ENCODE results near the gene SNX20.

Gene SNX20

DNA sequence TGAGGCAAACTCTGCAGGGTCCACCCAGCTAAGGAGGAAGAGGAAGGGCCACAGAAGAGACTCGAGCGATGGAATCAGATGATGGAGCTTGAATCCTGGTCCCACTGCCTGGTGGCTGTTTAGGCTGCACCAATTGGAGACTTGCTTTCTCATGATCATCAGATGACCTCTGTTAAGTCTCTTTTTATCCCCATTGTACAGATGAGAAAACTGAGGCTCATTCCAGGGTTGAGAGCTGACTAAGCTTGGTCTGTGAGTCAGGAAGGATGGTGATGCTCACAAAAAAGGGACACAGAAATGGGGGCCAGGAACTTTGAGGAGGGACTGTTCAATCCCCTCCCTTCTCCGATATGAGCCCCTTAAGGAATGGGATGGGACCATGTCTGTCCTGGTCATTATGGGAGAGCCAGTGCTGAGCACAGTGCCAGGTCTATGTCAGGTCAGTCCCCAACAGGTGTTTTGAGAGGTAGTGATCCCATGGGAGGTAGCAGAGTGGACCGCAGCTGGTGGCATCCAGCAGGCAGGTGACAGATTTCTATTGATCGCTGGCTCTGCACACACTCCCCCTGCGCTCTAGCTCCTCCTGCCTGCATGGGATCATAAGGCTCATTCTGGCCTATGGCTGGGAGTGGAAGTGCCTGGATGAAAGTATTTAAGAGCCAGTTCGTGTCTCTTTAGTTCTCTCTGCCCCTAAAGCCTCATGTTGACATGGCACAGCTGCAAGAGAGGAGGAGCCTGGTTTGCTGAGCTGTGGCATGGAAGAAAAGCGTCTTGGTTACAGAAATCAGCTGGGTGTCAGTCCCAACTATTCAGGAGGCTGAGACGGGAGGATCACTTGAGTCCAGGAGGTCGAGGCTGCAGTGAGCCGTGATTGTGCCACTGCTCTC, 27.2 kb downstream of the SNX20 start:
- no peak for DNase-seq

DNA sequence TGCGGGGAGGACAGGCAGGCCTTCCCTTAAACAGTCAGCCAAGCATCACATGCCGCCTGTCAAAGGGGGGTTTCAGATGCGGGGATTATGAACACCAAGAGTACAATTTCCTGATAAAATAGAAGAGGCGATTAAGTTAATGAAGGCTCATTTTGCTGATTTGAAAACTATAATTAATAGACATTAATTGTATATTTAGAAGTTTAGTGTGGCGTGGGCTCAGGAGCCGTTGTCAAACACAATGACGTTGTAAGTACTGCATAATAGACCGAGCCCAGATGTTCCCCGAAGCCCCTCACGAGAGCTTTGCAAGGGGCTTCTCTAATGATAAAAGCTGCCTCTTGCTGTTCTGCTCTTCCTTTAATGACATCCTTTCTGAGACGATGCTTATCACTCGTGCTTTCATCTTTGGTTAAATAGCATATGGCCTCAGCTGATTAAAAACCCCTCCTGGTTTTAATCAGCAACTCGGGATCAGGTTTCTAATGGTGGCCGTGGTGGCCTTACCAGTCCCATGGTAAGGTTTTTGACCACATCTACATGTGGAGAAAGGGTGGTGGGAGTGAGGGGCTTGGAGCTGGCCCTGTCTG, 28.2 kb downstream of the SNX20 start:
- DNase-seq = no peak

DNA sequence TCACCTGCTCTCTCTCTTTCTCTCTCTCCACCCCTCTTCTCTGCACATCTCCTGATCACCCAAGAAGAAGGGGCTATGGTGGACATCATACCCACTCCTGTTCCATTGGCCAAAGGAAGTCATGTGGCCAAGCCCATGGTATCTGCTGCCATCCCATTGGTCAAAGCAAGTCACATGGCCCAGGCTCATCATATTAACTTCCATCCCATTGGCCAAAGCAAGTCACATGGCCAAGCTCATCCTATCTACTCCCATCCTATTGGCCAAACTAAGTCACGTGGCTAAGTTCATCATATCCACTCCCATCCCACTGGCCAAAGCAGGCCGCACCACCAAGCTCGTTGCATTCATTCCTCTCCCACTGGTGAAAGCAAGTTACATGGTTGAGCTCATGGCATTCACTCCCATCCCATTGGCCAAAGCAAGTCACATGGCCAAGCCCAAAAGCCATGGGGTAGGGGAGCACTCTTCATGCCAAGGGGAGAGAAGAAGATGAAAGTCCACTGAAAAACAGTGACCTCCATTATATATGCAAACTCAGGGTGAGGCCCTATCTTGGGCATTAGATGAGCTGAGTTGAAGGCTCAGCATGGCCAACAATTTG, 29.2 kb downstream of the SNX20 start:
- DNase-seq = no peak

DNA sequence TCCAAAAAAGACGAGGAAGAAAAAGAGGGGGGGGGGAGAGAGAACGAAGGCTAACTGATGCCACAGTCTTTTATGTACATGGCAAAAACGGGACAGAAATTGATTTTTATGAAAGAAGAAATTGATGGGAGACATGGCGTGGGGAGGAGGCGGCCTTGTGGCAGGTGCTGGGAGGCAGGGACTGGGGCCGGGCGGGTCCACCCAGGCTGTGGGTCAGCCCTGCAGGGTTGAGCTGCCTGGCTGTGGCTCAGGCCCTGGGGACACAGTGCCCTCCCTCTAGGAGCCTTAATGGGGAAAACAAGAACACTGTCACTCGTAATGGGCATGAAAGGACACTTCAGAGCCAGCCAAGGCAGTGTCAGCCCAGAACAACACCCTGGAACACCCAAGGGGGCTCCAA, 34.8 kb downstream of the SNX20 start:
- DNase-seq = no peak

DNA sequence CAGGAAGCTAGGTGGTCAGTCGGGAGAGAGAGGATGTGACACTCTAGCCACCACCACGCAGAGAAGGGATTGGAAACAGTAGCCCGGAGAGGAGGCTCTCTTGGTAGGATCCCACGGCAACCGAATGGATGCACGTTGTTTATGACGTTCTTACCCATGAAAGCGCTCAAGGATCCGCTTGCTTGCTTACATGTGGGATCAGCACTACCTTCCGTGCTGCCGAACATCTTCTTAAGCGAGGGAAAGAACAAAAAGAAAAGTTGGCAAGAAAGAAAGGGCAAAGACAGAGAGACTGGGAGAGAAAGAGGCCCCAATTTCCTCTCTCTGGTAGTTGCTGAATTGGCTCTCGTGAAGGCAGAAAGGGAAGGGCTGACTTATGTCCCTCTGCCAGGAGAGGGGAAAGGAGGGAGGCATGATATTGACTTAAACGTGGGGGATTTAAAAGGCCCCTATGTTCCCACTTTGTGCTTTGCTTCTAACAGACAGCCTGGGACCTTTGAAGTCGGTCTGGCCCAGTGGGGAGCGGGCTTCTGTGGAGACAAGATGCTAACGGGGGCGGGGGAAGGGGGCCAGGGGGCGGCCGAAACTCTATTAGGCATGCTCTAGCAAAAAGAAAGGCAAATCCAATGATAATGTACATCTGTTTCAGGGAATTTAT, 35.4 kb downstream of the SNX20 start:
- no peak for DNase-seq

DNA sequence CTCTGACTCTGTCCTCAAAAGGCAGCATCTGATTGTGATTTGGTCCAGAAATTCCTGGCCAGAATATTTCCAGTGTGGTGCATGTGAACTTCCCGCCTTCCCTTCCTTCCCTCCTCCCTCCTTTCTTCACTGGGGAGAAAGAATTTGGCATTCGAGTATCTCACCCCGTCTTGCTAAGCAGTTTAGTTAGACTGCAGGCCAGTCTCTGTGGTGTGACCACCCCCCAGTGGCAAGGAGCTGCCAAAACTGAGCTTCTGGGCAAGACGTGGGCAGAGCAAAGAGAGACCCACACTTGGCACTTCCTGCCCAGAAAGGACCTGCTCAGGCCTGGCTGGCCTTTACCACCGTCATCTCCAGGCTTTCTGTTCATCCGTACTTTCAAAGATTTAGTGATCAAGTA, 36.4 kb downstream of the SNX20 start:
- no peak for DNase-seq

DNA sequence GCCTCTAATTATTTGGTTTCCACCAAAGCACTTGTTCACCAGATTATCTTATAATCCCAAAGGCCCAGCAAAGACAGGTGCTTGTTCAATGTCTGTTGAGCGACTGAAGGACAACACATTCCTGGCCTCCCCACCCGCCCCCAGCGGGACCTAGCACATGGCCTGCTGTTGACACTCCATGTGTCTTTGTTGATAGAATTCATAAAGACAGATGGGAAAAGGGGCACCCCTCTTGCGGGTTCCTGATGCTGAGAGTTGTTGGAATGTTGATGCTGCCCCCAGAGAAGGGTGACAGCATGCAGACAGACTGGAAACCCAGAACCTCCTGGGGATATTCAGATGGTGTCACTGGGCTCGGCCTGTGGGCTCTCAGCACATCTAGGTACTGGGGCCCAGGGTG, 36.9 kb downstream of the SNX20 start:
- DNase-seq = no peak

DNA sequence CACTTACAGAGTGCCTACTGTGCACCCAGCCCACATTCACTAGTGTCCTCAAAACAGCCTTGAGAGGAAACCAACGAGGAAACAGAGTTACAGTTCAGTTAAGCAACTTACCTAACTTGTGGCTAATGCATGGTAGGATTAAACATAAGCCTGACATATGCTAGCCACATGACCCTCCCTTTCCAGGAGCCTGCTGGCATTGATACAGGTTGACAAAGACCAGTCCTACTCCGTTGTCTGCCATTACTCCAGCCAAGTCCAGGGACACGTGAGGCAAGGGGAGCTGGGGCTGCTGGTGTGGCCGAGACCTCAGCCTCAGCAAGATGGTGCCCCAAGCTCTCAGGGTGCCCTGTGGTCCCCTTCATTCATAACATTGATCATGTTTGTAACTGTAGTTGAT, 37.9 kb downstream of the SNX20 start:
- DNase-seq = no peak

DNA sequence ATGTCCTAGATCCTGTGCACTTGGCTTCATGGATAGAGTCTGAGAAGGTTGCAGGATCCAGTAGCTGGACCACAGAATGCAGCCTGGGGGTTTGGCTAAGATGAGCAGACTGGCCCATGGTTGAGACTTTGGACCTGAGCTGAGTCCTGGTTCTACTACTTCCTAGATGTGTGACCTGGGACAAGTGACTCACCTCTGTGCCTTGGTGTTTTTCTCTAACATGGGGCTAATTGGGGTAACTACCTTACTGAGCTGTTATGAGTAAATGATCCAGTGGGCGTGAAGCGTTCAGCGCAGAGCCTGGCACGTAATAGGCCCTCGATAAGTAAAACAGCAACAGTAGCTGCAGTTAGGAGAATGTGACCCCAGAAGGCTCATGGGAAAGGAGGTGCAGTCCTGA, 38.8 kb downstream of the SNX20 start:
- DNase-seq = no peak

DNA sequence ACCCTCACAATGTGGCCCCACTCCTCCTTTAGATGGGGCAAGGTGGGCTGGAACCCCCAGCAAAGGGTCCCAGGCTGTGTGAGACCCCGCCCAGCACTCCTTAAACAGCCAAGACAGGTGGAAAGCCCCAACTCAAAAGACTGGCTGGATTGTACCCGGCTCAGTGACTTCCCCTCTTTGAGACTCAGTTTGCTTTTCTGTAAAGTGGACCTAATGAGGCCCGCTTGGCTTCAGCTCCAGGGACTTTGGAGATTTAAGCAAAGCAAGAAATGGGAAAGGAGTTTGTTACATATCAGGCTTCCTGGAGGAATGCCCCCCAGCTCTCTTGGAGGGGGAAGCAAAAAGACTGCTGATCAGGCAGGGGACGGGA, 39.3 kb downstream of the SNX20 start:
- DNase-seq = no peak

DNA sequence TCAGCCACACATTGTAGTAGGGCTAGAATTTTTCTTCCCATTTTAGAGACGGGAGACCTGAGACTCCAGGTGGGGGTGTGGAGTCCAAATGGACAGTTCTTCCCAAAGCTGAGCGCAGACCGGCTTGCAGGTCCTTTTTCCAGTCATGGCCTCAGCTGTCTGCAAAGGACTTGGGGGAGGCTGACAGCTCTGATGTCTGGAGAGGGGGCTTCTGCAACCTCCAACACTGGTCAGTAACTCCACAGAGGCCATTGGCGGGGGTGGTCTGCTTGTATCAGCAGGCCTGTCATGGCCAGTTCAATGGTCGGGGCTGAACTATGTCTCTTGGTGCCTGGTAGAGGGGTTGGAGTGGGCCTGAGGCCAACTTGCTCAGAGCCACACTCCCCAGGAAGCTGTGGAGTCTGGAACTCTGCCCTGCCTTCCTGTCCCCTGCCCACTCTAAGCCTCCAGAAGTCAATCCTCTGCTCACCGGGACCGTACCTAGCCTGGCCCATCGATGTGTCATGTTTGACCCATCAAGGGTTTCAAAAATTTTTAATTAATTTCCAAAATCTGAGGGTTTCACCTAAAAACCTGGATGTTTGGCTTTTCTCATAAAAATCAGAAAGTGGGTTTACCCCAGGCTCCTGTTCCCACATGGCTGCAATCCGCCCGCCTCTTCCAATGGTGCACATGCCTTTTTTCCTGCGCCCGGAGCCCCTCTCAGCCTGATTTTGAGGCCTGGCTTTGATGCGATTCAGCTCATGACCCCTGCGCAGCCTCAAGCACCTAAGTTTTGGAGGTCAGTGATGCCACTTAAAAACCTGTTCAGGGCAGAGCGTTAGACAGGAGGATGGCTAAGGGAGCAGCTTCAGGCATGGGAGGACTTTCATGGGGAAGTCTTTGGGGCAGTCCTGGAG, 39.9 kb downstream of the SNX20 start:
- no peak for DNase-seq

DNA sequence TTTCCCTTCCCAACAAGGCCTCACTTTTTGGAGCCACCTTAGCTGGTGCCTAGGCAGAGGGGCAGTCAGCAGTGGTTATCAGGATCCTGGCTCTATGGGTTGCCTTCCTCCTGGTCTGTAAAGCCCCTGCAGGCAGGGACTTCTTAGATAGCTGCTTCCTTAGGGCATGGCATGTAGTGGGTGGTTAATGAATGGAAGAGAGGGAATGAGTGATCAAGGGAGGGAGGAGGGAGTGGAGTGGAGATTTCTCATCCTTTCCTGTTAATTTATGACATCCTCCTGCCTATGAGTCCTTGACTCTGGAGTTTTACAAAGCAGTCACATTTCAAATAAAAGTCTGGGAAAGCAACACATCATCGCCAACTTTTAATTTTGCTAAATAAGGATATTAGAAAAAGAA, 40.7 kb downstream of the SNX20 start:
- no peak for DNase-seq

DNA sequence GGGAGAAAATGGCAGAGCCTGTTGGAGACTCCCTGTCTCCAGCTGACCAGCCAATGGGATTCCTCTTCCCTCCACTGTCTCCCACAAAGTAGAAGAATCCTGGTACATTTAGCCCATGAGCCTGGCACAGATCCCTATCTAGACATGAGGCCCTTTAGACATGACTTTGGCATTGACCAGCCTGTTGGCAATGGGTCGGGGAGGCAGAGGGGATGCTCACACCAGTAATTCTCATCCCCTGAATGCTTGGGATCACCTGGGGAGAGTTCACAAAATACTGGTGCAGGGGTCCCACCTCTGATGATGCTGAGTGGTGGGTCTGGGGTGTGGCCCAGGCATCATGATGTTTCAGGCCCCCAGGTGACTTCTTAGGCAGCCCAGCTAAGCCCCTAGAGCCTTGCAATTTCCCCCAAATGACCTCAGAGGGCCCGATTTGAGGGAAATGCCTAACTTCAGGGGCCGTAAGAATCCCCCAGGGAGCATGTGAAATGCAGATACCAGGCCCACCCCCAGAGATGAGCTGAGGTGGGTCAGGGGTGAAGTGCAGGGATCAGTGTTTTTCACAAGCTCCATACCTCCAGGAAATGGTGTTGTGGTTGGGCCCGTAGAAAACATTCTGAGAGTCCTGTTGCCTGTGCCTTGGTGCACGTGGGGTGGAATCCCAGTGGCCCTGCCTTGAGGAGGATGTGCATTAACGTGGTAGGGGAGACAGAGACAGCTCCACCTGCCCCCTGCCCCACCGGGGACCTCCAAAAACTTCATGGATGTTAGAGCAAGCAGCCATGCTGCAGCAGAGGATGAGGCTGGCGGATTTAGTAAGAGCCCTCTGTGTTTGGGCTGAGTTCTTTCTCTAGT, 42.1 kb downstream of the SNX20 start:
- DNase-seq = no peak

DNA sequence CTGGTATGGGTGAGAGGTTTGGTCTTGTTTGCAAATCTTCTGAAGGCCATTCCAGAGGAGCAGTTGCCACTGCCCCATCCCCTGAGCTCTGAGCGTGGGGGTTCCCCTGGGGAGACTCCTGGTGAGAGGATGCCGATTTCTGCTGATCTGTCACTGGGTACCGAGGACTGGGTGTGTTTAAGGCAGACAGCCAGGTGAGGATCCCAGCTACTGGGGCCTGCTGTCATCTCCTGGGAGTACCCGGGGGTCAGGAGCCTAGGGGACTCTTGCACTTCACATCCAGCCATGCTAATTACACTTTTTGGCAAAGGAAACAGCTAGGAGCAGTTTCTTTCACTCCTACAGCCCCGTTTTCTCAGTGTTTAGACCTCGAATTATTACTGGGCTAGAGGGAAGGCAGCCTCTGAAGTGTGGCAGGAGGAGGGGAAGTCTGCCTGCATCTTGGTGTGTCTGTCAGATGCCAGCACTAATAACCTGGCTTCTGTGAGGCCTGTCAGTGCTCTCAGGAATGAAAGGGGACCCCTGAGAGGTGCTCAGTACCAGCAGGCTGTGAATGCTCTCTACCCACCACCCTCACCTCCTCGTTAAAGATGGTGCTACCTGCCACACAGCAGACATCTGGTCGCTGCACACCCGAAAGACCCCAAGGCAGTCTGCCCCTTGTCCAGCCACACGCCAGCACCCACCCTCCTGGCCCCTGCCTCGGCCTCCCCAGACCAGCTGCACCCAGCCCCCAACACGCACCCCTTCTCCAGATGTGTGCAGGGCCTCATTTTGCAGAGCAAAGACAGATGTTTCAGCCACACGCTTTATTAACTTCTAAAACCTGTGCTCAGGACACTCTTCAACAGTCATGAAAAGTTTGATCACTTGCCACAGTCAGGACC, 43.2 kb downstream of the SNX20 start:
- no peak for DNase-seq

DNA sequence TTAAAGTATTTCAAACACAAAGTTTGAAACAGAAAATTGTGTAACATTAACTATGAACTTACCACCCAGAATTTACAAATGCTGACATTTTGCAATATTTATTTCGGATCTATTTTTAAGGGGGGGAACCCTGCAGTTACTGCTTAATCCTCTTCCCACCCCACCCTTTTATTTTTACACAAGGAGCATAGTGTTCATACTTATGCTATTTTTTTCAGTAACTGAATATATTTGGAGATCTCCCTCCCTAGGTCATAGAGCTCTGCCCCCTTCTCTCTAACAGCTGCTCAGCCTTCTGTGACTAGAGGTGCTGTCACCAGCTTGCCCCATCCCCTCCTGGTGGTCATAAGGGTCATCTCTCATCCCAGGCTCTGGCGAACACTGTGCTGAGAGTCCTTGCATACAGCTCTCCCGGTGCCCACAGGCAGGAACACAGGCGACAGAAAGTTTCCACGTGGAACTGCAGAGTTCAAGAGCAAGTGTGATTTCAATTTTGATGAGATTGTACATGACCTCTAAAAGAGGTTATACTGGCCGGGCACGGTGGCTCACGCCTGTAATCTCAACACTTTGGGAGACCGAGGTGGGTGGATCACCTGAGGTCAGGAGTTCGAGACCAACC, 44.2 kb downstream of the SNX20 start:
- no peak for DNase-seq

DNA sequence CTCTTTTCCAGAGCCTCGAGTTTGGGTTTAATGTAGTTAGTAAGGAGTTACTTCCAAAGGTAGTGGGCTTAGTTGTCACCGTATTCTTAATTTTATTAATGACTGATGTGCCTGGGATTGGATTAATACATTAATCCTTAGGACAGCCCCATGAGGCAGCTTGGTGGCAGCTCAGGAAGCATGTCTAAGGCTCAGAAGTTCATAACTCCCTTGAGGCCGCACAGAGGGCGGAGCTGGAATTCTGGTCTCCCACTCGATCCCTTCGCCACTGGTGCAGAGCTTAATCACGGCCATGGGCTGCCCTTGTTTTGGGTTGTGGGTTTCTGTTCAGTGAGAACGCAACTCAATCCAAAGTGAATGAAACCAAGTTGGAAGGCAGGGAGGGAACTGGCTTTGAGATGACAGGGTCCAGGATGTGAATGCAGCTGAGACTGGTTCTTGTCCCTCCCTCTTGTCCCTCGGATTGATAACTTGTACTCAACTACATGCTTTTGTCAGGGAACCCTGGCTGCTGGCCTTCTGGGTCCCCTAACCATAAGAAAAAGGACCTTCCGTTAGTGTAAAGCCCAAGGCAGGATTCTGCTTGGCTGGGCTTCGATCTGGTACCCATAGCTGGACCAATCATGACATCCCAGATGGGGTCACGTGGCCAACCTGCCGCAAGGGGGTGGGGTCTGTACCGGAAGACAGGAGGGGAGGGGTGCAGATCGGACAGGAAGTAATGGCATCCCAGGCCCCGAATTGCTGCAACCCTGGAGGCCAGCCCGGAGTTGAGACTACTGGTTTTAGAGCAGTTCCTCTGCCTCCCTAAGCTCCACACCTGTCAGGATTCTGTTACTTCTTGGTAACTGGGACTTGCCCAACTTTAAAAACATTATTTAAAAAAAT, 45.4 kb downstream of the SNX20 start:
- no peak for DNase-seq

DNA sequence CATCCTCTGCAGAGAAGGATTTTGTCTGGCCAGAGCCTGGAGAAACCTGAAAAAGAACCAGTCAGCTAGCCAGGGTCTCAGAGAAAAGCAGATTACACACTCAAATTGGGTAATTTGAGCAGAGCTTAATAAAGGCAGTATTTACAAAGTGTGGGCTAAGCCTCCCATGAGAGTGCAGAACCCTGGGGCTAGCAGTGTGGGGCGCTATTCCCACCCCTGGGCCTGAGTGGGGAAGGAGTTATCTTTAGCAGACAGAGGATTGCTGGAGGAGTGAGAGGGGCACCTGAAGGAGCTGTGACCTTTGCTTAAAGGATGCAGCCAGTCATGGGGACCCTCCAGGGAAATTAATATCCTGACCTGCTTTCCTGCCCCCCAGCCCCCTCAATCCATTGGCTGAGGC, 46.2 kb downstream of the SNX20 start:
- DNase-seq = no peak

DNA sequence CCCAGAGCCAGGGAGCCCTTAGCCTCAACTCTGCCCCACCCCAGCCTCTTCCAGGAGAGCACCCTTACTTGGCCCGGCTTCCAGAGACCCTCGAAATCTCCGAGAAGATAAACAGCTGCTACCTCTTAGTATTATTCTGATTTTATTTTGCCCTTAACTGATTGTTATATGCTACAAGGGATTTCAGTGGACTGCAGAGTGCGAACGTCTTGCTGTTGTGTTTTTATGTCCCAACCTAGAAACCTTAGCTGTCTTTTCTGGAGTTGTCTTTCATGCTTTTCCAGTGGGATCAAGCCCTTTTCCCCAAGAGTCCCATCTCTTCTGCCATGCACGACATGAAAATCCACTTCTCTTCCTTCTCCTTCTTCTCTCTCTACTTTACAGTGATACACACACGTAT, 47.0 kb downstream of the SNX20 start:
- no peak for DNase-seq

Measured in NCI-H226 (cell line).